HG03066 (cell line): ENCODE data around the gene TXNDC17.
"Not testable (repeated sequence)": the region's sequence is repeated elsewhere in the genome, so short reads cannot be mapped to it uniquely, and the experiment has no call there.

Experiments
- ATAC-seq: cut with Tn5 transposase; IDR thresholded peaks from one replicate; pipeline ENCODE4 v1.9.1; 2021; ENCODE audit warnings: low read depth; ENCODE audit not compliant: unreplicated experiment

The TXNDC17 gene

GRCh38 chr17:6640536-6641246, at the start of gene TXNDC17, which contains the start of gene KIAA0753:
Gene TXNDC17 (plus strand): TSS chr17:6641060. CDS start chr17:6641083, 23 bp downstream.
Gene KIAA0753 (minus strand): TSS chr17:6640711. CDS start chr17:6635103, 5,608 bp downstream.
- peak; percentile 83 for ATAC-seq

GRCh38 chr17:6591599-6592158, 49.2 kb upstream of the TXNDC17 start:
- no peak for ATAC-seq

GRCh38 chr17:6592173-6592572, 48.7 kb upstream of the TXNDC17 start:
- no peak for ATAC-seq

- not testable (repeated sequence) for ATAC-seq
Measured at GRCh38 chr17:6593371-6593770, 47.5 kb upstream of the TXNDC17 start.

- ATAC-seq: no peak
Measured at GRCh38 chr17:6596081-6596480, 44.8 kb upstream of the TXNDC17 start.

- ATAC-seq: no peak
Measured at GRCh38 chr17:6596511-6596910, 44.3 kb upstream of the TXNDC17 start.

- no peak for ATAC-seq
Measured at GRCh38 chr17:6596941-6597340, 43.9 kb upstream of the TXNDC17 start.

GRCh38 chr17:6597727-6598126, 43.1 kb upstream of the TXNDC17 start:
- no peak for ATAC-seq

- no peak for ATAC-seq
Measured at GRCh38 chr17:6599364-6599763, 41.5 kb upstream of the TXNDC17 start.

GRCh38 chr17:6602141-6602540, 38.7 kb upstream of the TXNDC17 start:
- no peak for ATAC-seq

- ATAC-seq: no peak
Measured at GRCh38 chr17:6603744-6604325, 37.0 kb upstream of the TXNDC17 start.

GRCh38 chr17:6605142-6605541, 35.7 kb upstream of the TXNDC17 start:
- ATAC-seq: no peak

GRCh38 chr17:6608321-6608720, 32.5 kb upstream of the TXNDC17 start:
- ATAC-seq: no peak

GRCh38 chr17:6610011-6610410, 30.8 kb upstream of the TXNDC17 start:
- no peak for ATAC-seq

- no peak for ATAC-seq
Measured at GRCh38 chr17:6611231-6611630, 29.6 kb upstream of the TXNDC17 start.

- no peak for ATAC-seq
Measured at GRCh38 chr17:6623941-6624340, 16.9 kb upstream of the TXNDC17 start.

- no peak for ATAC-seq
Measured at GRCh38 chr17:6626616-6627015, 14.2 kb upstream of the TXNDC17 start.

GRCh38 chr17:6627019-6627418, 13.8 kb upstream of the TXNDC17 start:
- ATAC-seq: no peak

GRCh38 chr17:6630390-6630789, 10.5 kb upstream of the TXNDC17 start:
- no peak for ATAC-seq

- ATAC-seq: no peak
Measured at GRCh38 chr17:6632530-6632929, 8.3 kb upstream of the TXNDC17 start.

- no peak for ATAC-seq
Measured at GRCh38 chr17:6633263-6633662, 7.6 kb upstream of the TXNDC17 start.

GRCh38 chr17:6636105-6636504, 4.8 kb upstream of the TXNDC17 start:
- no peak for ATAC-seq
